ENCODE data around the gene CEL. TPM values are rescaled to one million over a fixed set of nuclear protein-coding genes. Genes with fewer than 3 reads are reported as not detected.

The CEL gene
- polyA plus RNA-seq, 12 donors, result 0.97 to 20.3 (median 1.7) TPM; not detected in 1

DNA sequence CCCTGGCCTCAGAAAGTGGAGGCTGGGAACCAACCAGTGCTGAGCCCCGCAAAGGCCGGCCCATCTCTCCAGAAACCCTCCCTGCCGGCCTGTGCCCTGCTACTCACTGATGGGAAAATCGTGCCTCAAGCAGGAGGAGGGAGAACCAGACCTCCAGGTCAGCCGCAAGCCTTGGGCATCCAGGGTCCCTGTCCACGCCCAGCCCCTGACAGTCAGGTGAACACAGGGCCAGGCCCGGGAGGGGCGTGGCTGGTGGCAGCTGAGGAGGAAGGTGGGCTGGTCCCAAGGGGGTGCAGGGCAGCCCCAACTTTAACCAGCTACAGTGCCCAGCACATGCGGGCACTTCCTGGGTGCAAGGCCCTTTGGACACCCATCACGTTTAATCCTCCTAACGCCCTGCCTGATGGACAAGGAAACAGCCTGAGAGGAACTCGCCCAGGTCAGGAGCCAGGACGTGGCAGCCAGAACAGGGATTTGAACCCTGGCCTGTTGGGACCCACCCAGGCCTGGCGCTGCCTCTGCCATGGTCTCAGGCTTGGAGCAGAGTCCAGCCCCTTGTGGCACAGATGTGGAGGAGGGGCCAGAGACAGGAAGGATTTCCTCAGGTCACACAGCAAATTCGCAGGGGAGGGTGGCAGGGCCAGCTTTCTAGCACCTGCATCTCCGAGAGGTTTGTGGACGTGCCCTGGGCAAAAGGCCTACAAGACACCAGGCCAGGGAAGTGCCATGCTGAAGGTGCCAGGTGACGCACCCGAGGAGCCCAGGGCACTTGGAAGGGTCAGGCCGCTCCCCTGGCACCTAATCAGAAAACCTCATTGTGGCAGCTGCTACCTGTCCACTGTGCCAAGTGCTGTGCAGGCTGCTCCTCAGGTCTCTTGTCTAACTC, 54.8 kb downstream of the CEL start:
- DNase-seq, result no peak

DNA sequence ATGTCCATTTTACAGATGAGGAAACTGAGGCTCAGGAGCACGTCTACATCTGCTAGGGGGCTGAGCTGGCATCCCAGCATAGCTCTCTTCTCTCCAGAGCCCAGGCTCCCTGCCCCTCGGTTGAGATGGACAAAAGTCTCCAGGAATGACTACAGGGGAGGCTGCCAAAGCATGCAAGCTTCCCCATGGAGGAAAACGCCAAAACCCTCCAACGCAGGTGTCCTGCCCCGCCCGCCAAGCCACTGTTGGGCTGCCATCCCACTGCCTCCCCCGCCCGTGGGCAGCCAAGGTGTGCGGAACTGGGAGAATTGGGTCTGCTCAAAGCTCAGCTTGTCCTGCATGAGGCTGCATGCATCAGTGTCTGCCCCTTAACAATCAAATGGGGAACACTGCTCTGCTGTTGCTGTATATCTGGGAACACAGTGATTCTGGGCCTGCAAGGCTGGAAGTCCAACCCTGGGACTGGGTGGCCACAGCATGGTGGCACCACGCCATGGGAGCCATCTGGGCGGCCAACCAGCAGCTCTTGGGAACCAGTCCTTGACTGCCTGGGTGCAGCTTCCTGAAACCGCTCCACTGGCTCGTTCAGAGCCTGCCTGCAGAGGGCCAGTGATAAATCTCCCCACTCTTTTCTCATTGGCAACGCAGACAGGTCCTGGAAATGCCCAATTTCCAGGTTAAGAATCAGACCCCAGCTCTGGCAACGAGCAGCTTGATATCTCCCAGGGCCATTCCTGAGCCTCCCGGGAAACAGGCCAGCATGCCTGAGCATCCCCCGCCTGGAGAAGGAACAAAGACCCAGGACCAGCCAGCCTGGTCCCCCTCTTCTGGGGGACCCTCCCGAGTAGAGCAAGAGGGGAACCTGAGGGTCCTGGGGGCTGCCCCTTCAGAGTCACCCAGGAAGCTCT, 55.7 kb downstream of the CEL start:
- no peak for DNase-seq

DNA sequence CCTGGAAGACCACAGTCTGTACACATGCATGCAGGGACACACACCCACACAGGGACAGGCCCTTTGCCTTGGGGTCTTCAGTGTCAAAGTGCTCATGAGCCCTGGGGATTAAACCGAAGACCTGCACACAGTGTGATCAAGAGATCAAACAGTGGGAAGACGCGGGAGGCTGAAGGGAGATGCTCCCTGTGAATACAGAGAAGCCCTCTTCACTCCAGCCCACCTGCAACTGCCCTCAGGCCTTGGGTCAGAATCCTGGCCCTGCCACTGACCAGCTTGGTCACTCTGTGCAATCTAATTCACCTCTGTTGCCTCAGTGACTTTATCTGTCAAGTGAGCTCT, 56.4 kb downstream of the CEL start:
- no peak for DNase-seq

DNA sequence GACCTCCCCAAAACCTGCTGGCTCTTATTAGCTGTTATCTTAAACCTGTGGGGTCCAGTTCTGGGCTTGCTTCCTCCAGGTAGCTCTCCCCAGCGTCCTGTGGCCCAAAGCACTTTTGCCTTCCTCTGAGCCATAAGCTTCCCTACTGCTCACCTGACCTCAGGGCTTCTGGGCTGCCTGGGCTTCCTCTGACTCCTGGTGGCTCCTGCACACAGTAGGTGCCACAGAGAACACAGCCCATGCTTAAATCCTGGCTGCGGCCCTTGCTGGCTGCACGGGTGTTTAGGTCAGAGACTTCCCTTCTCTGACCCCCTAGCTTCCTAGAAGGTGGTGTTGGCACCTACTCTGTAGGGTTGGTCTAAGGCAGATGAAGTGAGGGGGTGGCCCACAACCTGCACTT, 56.8 kb downstream of the CEL start:
- DNase-seq, result no peak

DNA sequence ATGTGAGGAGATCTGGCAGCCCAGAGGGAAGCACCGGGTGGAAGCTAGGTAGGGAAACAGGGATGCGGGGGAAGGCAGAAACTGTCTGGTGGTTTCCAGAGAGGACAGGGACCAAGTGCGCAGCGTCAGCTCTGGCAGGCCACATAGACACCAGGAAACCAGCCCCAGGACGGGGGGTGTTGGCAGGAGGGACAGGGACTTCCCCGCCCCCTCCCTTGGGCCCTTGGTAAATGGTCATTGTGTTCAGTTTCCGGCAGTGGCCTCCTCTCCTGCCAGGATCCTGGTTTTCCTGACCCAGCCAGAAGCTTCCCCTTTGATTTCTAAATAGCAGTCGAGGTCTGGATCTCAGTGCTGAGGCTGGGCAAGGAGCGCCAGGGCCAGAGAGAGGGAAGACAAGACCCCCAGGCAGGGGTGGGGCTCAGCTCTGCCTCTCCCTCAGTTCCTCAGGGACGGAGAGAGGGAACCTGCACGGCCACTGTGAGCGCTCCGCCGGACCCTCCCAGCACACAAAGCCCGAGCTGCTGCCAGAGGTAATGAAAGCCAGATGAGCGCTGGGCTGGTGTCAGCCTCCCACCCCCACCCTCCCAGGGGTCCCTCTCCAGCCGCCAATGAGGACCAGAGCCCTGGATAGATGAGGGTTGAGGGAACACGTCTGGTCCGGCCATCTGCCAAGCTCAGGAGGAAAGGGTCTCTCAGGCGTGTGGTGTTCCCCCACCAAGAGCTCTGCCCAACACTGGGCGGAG, 57.5 kb downstream of the CEL start:
- DNase-seq, result peak; percentile 76

DNA sequence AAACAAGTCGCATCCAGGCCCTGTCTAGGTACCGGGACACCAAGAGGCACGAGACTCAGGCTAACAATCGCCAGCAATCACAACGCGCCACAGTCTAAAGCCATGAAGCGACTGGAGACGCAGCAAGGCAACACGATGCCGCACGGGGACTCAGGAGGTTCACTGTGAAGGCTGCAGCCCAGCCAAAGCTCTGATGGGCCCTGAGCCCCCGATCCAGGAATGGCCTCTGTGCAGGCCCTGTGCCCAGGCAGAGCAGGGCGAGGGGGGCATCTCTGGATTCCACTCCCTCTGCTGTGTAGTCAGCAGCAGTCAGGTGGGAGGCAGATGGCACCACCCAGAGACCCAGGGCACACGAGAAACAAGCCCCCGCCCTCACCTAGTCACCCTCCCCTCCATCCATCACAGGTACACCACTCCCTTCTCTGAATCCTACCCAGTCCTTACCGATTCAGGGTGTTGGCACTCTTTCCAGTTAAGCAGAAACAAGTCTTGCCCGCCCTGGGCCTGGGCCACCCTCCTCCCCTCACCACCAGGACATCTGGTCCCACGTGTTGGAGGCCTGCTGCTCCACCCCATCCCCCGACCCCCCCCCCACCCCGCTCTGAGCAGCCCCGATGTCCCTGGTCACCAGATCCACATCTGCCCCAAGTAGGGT, 58.2 kb downstream of the CEL start:
- DNase-seq, result peak; percentile 27

DNA sequence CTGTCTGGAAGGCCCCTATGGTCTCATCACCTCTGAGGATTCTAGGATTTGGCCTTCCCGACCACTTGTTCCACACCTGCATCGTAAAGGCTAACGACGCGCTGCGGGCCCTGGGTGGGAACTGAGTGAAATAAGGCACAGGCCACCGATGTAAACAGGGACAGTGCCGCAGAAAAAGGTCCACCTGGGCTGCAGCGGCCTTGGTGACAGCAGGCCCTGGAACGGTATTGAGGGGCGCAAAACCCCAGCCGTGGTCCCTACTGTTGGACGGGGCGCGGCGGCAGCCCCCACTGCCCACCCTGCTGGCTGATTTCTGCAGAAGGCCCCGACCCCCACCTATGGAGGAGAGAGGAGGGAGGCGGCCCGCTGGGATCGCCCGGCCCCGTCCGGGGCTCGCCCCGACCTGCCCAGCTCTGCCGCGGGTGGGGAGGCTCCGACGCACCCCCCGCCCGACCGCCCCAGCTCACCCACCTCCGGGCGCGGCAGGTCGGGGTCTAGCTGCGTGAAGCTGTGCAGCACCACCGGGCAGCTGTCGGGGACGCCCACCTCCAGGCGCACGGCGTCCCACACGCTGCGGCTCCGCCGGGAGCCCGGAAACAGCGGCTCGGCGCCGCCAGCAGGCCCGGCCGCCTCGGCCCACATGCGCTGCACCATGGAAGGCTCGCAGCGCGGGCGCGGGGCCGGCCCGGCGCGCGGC, 58.9 kb downstream of the CEL start:
- DNase-seq, result peak; percentile 35

Other genes with a start within 250 kb of the CEL start
- 1 to 10 TPM in 2 of 12 donors, under 1 TPM in 8, not detected in 2; 0.22 to 1.6 (median 0.45) TPM for gene AK8, start 183.7 kb upstream of the CEL start, polyA plus RNA-seq (ENCODE audit: insufficient read length in 12 of 12)
- gene SPACA9, start 183.1 kb upstream of the CEL start, polyA plus RNA-seq (ENCODE audit: insufficient read length in 12 of 12), result 1 to 10 TPM in 11 of 12 donors, not detected in 1; 1.6 to 6.5 (median 3.1) TPM
- 10 to 100 TPM in 11 of 12 donors, not detected in 1; 26.5 to 53.0 (median 32.6) TPM for gene TSC1, start 117.4 kb upstream of the CEL start, polyA plus RNA-seq (ENCODE audit: insufficient read length in 12 of 12)
- under 1 TPM in 10 of 12 donors, not detected in 2; 0.36 to 0.90 (median 0.50) TPM for gene GFI1B, start 83.3 kb upstream of the CEL start, polyA plus RNA-seq (ENCODE audit: insufficient read length in 12 of 12)
- 10 to 100 TPM in 11 of 12 donors, not detected in 1; 40.1 to 63.0 (median 46.0) TPM for gene GTF3C5, start 31.0 kb upstream of the CEL start, polyA plus RNA-seq (ENCODE audit: insufficient read length in 12 of 12)
- gene RALGDS, start 59.3 kb downstream of the CEL start, polyA plus RNA-seq (ENCODE audit: insufficient read length in 12 of 12), result 10 to 100 TPM in 11 of 12 donors, not detected in 1; 41.7 to 77.0 (median 51.7) TPM
- 1 to 10 TPM in 10 of 12 donors, not detected in 2; 2.9 to 6.2 (median 3.5) TPM for gene GBGT1, start 101.9 kb downstream of the CEL start, polyA plus RNA-seq (ENCODE audit: insufficient read length in 12 of 12)
- gene OBP2B, start 147.3 kb downstream of the CEL start, polyA plus RNA-seq (ENCODE audit: insufficient read length in 12 of 12), result under 1 TPM in 1 of 12 donors, not detected in 11; 0.17 TPM
- gene ABO, start 213.2 kb downstream of the CEL start, polyA plus RNA-seq (ENCODE audit: insufficient read length in 12 of 12), result 10 to 100 TPM in 1 of 12 donors, 1 to 10 TPM in 8, under 1 TPM in 2, not detected in 1; 0.57 to 28.3 (median 2.6) TPM